Measurements from ENCODE around the gene ATP6V1F.

The ATP6V1F gene

GRCh38 chr7:128880791-128881457, 18.3 kb downstream of the ATP6V1F start:
- no peak overlapping the region for H3K27ac ChIP-seq
- DNase-seq (ENCODE audit: low read depth, low spot score), result no peak

- no peak for DNase-seq (ENCODE audit: low read depth, low spot score)
- no peak overlapping the region for H3K27ac ChIP-seq
These were observed 18.9 kb downstream of the ATP6V1F start for GRCh38 chr7:128881458-128882125.

GRCh38 chr7:128882134-128882533, 19.5 kb downstream of the ATP6V1F start:
- no peak for DNase-seq (ENCODE audit: low read depth, low spot score)
- no peak overlapping the region for H3K27ac ChIP-seq

GRCh38 chr7:128883622-128884448, 21.2 kb downstream of the ATP6V1F start:
- H3K27ac ChIP-seq, result no peak overlapping the region
- no peak for DNase-seq (ENCODE audit: low read depth, low spot score)

- no peak for DNase-seq (ENCODE audit: low read depth, low spot score)
These were observed 22.1 kb downstream of the ATP6V1F start for GRCh38 chr7:128884561-128885369.

GRCh38 chr7:128885370-128886187, 22.9 kb downstream of the ATP6V1F start:
- H3K27ac ChIP-seq, result no peak overlapping the region
- no peak for DNase-seq (ENCODE audit: low read depth, low spot score)

More at GRCh38 chr7:128884561-128885369, 22.1 kb downstream of the ATP6V1F start:
- H3K27ac ChIP-seq, result no peak overlapping the region

GRCh38 chr7:128886391-128887168, 23.9 kb downstream of the ATP6V1F start:
- no peak for DNase-seq (ENCODE audit: low read depth, low spot score)
- H3K27ac ChIP-seq, result no peak overlapping the region

- no peak for DNase-seq (ENCODE audit: low read depth, low spot score)
These were observed 24.7 kb downstream of the ATP6V1F start for GRCh38 chr7:128887169-128888038.

GRCh38 chr7:128888039-128888755, 25.5 kb downstream of the ATP6V1F start:
- no peak for DNase-seq (ENCODE audit: low read depth, low spot score)
- no peak overlapping the region for H3K27ac ChIP-seq

More at GRCh38 chr7:128887169-128888038, 24.7 kb downstream of the ATP6V1F start:
- no peak overlapping the region for H3K27ac ChIP-seq

GRCh38 chr7:128888756-128889095, 26.1 kb downstream of the ATP6V1F start:
- H3K27ac ChIP-seq, result no peak overlapping the region
- no peak for DNase-seq (ENCODE audit: low read depth, low spot score)

GRCh38 chr7:128889121-128889520, 26.5 kb downstream of the ATP6V1F start:
- no peak overlapping the region for H3K27ac ChIP-seq
- no peak for DNase-seq (ENCODE audit: low read depth, low spot score)

GRCh38 chr7:128890306-128891109, 27.9 kb downstream of the ATP6V1F start:
- H3K27ac ChIP-seq, result peak overlapping the region; percentile 32
- DNase-seq (ENCODE audit: low read depth, low spot score), result no peak

- no peak for DNase-seq (ENCODE audit: low read depth, low spot score)
- peak overlapping the region; percentile 32 for H3K27ac ChIP-seq
These were observed 28.7 kb downstream of the ATP6V1F start for GRCh38 chr7:128891110-128891941.

- peak overlapping the region; percentile 55 for H3K27ac ChIP-seq
- DNase-seq (ENCODE audit: low read depth, low spot score), result no peak
These were observed 29.2 kb downstream of the ATP6V1F start for GRCh38 chr7:128891942-128892269.

- no peak for DNase-seq (ENCODE audit: low read depth, low spot score)
- H3K27ac ChIP-seq, result peak overlapping the region; percentile 55
These were observed 30.0 kb downstream of the ATP6V1F start for GRCh38 chr7:128892521-128893250.

All from epithelial cell of prostate (primary cell).